ENCODE data around the gene SPATA20. TPM values are rescaled to one million over a fixed set of nuclear protein-coding genes. Genes with fewer than 3 reads are reported as not detected.

The SPATA20 gene
- total RNA-seq, 4 donors from 2014 or later, result 22.3 to 67.9 (median 29.1) TPM

DNA sequence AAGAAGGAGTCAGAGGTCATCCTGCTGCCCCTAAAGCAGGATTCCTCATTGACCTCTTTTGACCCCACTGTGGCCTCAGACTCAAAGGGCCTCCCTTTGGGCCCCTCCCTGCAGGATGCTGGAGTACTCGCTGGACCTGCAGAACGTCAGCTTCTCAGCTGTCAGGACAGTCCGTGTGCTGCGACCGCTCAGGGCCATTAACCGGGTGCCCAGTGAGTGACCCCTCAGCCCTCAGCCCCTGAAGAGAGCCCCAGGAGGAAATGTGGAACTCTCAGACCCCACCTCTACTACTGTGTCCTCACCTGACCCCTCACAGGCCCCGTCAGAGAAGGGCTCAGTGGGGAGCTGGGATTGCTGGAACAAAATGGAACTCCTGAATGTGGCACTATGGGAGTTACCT lies 22.6 kb downstream of the SPATA20 start:
- no peak for ATAC-seq
- in situ Hi-C loops (cut with MboI; ENCODE audit: low sequenced_read_pairs in 4 of 4), result no loop called here
- H3K4me1 ChIP-seq, result peaks cover 0 to 3% of the 10 kb centered on the region in 2 donors
- no peak for DNase-seq
- H3K36me3 ChIP-seq, result no peaks in the 10 kb centered on the region
- no peak overlapping the region for H3K4me3 ChIP-seq
- H3K9me3 ChIP-seq, result no peaks in the 10 kb centered on the region
- H3K27me3 ChIP-seq, result peaks cover 11 to 25% (median 16%) of the 10 kb centered on the region in 3 donors
- TF ChIP-seq, protein P1, sequence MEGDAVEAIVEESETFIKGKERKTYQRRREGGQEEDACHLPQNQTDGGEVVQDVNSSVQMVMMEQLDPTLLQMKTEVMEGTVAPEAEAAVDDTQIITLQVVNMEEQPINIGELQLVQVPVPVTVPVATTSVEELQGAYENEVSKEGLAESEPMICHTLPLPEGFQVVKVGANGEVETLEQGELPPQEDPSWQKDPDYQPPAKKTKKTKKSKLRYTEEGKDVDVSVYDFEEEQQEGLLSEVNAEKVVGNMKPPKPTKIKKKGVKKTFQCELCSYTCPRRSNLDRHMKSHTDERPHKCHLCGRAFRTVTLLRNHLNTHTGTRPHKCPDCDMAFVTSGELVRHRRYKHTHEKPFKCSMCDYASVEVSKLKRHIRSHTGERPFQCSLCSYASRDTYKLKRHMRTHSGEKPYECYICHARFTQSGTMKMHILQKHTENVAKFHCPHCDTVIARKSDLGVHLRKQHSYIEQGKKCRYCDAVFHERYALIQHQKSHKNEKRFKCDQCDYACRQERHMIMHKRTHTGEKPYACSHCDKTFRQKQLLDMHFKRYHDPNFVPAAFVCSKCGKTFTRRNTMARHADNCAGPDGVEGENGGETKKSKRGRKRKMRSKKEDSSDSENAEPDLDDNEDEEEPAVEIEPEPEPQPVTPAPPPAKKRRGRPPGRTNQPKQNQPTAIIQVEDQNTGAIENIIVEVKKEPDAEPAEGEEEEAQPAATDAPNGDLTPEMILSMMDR (IDR thresholded peaks at IDR 0.05 in 4 of 5, conservative IDR thresholded peaks at IDR 0.05 in 1 of 5), result no peak
- no peak for TF ChIP-seq POLR2A (IDR thresholded peaks at IDR 0.05)
- no peak overlapping the region for H3K27ac ChIP-seq
- intact Hi-C loops (cut with DNase I; ENCODE audit: low total_unique reads), result no loop called here

DNA sequence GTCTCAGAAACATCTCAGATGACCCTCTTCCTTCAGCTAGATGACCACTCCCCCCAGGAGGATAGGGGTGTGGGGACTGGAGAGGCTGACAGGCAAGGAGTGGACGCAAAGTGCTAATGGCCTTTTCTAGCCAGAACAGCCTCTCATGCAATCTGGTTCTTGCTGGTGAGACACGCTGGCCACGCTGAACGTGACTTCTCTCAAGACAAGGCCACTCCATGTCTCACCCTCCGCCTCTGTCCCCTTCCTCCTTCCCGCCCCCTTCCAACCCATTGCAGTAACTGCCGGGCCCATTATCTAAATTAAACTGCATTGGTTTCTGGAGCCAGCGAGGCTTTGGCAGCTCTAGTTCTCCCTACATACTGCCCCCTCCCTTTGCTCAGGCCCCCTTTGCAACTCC lies 23.1 kb downstream of the SPATA20 start:
- intact Hi-C loops (cut with DNase I; ENCODE audit: low total_unique reads), result no loop called here
- H3K9me3 ChIP-seq, result no peaks in the 10 kb centered on the region
- H3K4me1 ChIP-seq, result no peaks in the 10 kb centered on the region
- ATAC-seq, result no peak
- H3K36me3 ChIP-seq, result no peaks in the 10 kb centered on the region
- DNase-seq, result no peak
- H3K27ac ChIP-seq, result no peak overlapping the region
- in situ Hi-C loops (cut with MboI; ENCODE audit: low sequenced_read_pairs in 4 of 4), result no loop called here
- no peak for TF ChIP-seq POLR2A (IDR thresholded peaks at IDR 0.05)
- TF ChIP-seq, protein P1 (IDR thresholded peaks at IDR 0.05 in 4 of 5, conservative IDR thresholded peaks at IDR 0.05 in 1 of 5), result no peak
- peaks cover 9 to 21% (median 12%) of the 10 kb centered on the region in 3 donors for H3K27me3 ChIP-seq
- H3K4me3 ChIP-seq, result no peak overlapping the region

DNA sequence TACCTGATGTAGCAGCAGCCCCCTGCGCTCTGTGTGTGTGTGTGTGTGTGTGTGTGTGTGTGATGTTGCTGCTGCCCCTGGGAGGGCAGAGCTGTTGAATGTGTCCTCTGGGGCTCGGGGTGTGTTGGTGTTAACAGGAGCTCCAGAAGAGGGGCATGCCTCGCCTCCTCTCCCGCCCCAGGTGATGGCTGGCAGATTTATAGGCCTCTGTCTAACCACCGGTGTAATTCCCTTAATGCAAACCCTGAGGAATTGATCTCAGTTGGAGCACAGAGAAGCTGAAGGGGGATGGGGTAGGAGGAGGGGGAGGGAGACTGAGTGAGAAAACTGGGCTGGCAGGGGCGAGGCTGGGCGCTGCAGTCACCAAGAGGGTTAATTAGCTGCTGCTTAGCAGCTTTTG lies 23.6 kb downstream of the SPATA20 start:
- in situ Hi-C loops (cut with MboI; ENCODE audit: low sequenced_read_pairs in 4 of 4), result no loop called here
- H3K9me3 ChIP-seq, result no peaks in the 10 kb centered on the region
- H3K27me3 ChIP-seq, result peaks cover 7 to 16% (median 9%) of the 10 kb centered on the region in 3 donors

DNA sequence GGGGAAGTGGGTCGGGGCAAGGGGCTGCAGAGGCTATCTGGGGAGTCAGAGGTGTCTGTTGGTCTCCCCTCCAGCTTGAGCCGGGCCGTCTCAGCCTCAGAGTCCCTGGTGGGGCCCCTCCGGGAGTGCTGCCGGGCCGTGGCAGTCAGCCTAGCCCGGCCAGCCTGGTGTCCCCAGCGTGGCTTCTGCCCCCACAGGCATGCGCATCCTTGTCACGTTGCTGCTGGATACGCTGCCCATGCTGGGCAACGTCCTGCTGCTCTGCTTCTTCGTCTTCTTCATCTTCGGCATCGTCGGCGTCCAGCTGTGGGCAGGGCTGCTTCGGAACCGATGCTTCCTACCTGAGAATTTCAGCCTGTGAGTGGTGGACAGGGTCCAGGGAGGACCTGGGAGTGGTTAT lies 24.7 kb downstream of the SPATA20 start:
- TF ChIP-seq, protein P1 (IDR thresholded peaks at IDR 0.05 in 4 of 5, conservative IDR thresholded peaks at IDR 0.05 in 1 of 5), result no peak
- TF ChIP-seq POLR2A (IDR thresholded peaks at IDR 0.05), result no peak
- H3K27me3 ChIP-seq, result peaks cover 0 to 4% (median 4%) of the 10 kb centered on the region in 3 donors
- ATAC-seq, result no peak
- intact Hi-C loops (cut with DNase I; ENCODE audit: low total_unique reads), result no loop called here
- H3K4me1 ChIP-seq, result no peaks in the 10 kb centered on the region
- in situ Hi-C loops (cut with MboI; ENCODE audit: low sequenced_read_pairs in 4 of 4), result no loop called here
- H3K4me3 ChIP-seq, result no peak overlapping the region
- H3K27ac ChIP-seq, result no peak overlapping the region
- no peak for DNase-seq
- no peaks in the 10 kb centered on the region for H3K9me3 ChIP-seq
- H3K36me3 ChIP-seq, result no peaks in the 10 kb centered on the region

More for the DNA sequence above, 23.6 kb downstream of the SPATA20 start:
- TF ChIP-seq POLR2A (IDR thresholded peaks at IDR 0.05), result no peak
- TF ChIP-seq, protein P1 (IDR thresholded peaks at IDR 0.05 in 4 of 5, conservative IDR thresholded peaks at IDR 0.05 in 1 of 5), result no peak
- Histone ChIP-seq H3K36me3 (no peaks in the 10 kb centered on the region), H3K4me1 (no peaks in the 10 kb centered on the region), H3K27ac (no peak overlapping the region), H3K4me3 (no peak overlapping the region)
- ATAC-seq (no peak), DNase-seq (no peak)
- intact Hi-C loops (cut with DNase I; ENCODE audit: low total_unique reads), result no loop called here

DNA sequence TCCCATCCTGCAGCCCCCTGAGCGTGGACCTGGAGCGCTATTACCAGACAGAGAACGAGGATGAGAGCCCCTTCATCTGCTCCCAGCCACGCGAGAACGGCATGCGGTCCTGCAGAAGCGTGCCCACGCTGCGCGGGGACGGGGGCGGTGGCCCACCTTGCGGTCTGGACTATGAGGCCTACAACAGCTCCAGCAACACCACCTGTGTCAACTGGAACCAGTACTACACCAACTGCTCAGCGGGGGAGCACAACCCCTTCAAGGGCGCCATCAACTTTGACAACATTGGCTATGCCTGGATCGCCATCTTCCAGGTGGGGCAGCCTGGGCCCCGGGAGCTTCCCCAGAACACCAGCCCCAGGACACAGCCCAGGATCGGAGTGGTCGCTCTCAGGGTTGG lies 25.6 kb downstream of the SPATA20 start:
- intact Hi-C loops (cut with DNase I; ENCODE audit: low total_unique reads), result no loop called here
- Histone ChIP-seq H3K4me3 (no peak overlapping the region), H3K27ac (no peak overlapping the region), H3K4me1 (no peaks in the 10 kb centered on the region), H3K36me3 (no peaks in the 10 kb centered on the region), H3K9me3 (no peaks in the 10 kb centered on the region), H3K27me3 (no peaks in the 10 kb centered on the region)
- DNase-seq (no peak), ATAC-seq (no peak)
- in situ Hi-C loops (cut with MboI; ENCODE audit: low sequenced_read_pairs in 4 of 4), result no loop called here
- no peak for TF ChIP-seq POLR2A (IDR thresholded peaks at IDR 0.05)
- TF ChIP-seq, protein P1 (IDR thresholded peaks at IDR 0.05 in 4 of 5, conservative IDR thresholded peaks at IDR 0.05 in 1 of 5), result no peak
